Esophagus squamous epithelium (tissue), 5 donors: ENCODE data around the gene SLC39A7. TPM values are rescaled to one million over a fixed set of nuclear protein-coding genes. Genes with fewer than 3 reads are reported as not detected.
A peak's percentile ranks its signal among the peaks of the same experiment; 100 is the strongest.

Experiments used
- DNase-seq: peaks from one replicate; lab custom pipeline; 2025; lab: John Stamatoyannopoulos, UW
- H3K27ac ChIP-seq, 4 donors: fragments of 200-600 bp; sonication (generic); one replicate each; pipeline ENCODE4 v1.5.1; 2016 to 2019; ENCODE audit warnings: mild to moderate bottlenecking in 1 of 4
- H3K27me3 ChIP-seq, 4 donors: fragments of 200-600 bp; sonication (generic); 1 replicate in 3 of 4; 2 replicates in 1 of 4; pipeline versions ENCODE4 v1.5.1 to v1.6.0; 2017 to 2021; ENCODE audit warnings: antibody characterized with exemption in 1 of 4
- H3K36me3 ChIP-seq, 3 donors: fragments of 200-600 bp; sonication (generic); one replicate each; pipeline ENCODE4 v1.5.1; 2016 to 2019
- H3K4me1 ChIP-seq, 3 donors: fragments of 200-600 bp; sonication (generic); one replicate each; pipeline ENCODE4 v1.5.1; 2017 to 2019
- H3K4me3 ChIP-seq, 4 donors: fragments of 200-600 bp; sonication (generic); 1 replicate in 3 of 4; 2 replicates in 1 of 4; pipeline ENCODE4 v1.5.1; 2016 to 2019; ENCODE audit warnings: mild to moderate bottlenecking in 2 of 4, moderate library complexity in 1 of 4
- H3K9me3 ChIP-seq, 3 donors: fragments of 200-600 bp; sonication (generic); one replicate each; pipeline ENCODE4 v1.5.1; 2016 to 2019
- CTCF ChIP-seq, 6 experiments: fragments of 450-650 bp in 4 of 6; fragments of 200-600 bp in 2 of 6; sonication (generic) in 2 of 6; IDR thresholded peaks; one replicate each; pipeline ENCODE4 v1.5.1; 2016 to 2019; ENCODE audit warnings: antibody characterized with exemption in 6 of 6, mild to moderate bottlenecking in 4 of 6, moderate library complexity in 4 of 6
- POLR2A ChIP-seq, 4 donors: fragments of 450-650 bp; IDR thresholded peaks; one replicate each; pipeline ENCODE4 v1.6.1; 2017; ENCODE audit warnings: antibody characterized with exemption in 4 of 4, mild to moderate bottlenecking in 4 of 4, moderate library complexity in 3 of 4
- WGBS, 2 donors: methylation state at CpG; one replicate each; pipeline ENCODE4 v1.1.5; 2018; 5-methylcytosine and 5-hydroxymethylcytosine counted together
- intact Hi-C: fragments of 100-400 bp; cut with DNase I; formaldehyde crosslinking; loops from one replicate; pipeline ENCODE4 v1.15.0; 2022
- total RNA-seq, 4 donors: library from RNA; depleted of rRNA; stranded (reverse); fragments of >200 nt; gene quantifications; one replicate each; pipeline ENCODE4 v1.1.0, GENCODE V29; 2016
- donor health status: DM: yes; HTN: yes; CAD: no.

Gene SLC39A7
- 10 to 100 TPM; 43.1 to 72.4 (median 62.4) TPM for total RNA-seq

- intact Hi-C loops: no loop called here
- Histone ChIP-seq H3K27ac (peak within 1 kb of the TSS; percentile 95 to 97 (median 96)), H3K9me3 (no peaks in the 10 kb centered on the region), H3K4me1 (peaks cover 43 to 75% (median 44%) of the 10 kb centered on the region in 3 donors), H3K27me3 (no peaks in the 10 kb centered on the region), H3K36me3 (peaks cover 20 to 50% (median 33%) of the 10 kb centered on the region in 3 donors), H3K4me3 (peak within 1 kb of the TSS; percentile 76 to 88 (median 82))
- 0 to 2% methylated on average over 18 to 34 of the region's 68 CpGs for WGBS, 2 donors
- TF ChIP-seq CTCF (IDR thresholded peaks at IDR 0.05) (peak in 2 of 6 experiments; percentile 1 to 8), POLR2A (IDR thresholded peaks at IDR 0.05) (peak in 2 of 4 donors; percentile 37 to 56)
- DNase-seq: peak; percentile 96
Observed at GRCh38 chr6:33200219-33201146, at the start of gene SLC39A7, which contains the start of gene RXRB. TSS of gene SLC39A7 (plus strand) at chr6:33200867. CDS start at chr6:33201246, 379 bp downstream. TSS of gene RXRB (minus strand) at chr6:33200665. CDS start at chr6:33200476, 189 bp downstream.

GRCh38 chr6:33151050-33151449 lies 49.6 kb upstream of the SLC39A7 start:
- intact Hi-C loops: no loop called here
- H3K27me3 ChIP-seq: peaks cover 0 to 37% (median 0%) of the 10 kb centered on the region in 4 donors
- no peak for TF ChIP-seq CTCF (IDR thresholded peaks at IDR 0.05)
- TF ChIP-seq POLR2A (IDR thresholded peaks at IDR 0.05): no peak
- WGBS, 2 donors: 76 to 89% methylated on average over 1 of the region's 1 CpG
- H3K9me3 ChIP-seq: peaks cover 0 to 12% (median 12%) of the 10 kb centered on the region in 3 donors
- H3K27ac ChIP-seq: no peak overlapping the region
- DNase-seq: no peak
- no peak overlapping the region for H3K4me3 ChIP-seq
- H3K36me3 ChIP-seq: no peaks in the 10 kb centered on the region
- H3K4me1 ChIP-seq: no peaks in the 10 kb centered on the region

- DNase-seq: no peak
- no peak overlapping the region for H3K27ac ChIP-seq
- H3K4me3 ChIP-seq: no peak overlapping the region
- H3K27me3 ChIP-seq: peaks cover 0 to 31% (median 0%) of the 10 kb centered on the region in 4 donors
- H3K9me3 ChIP-seq: peaks cover 0 to 12% (median 12%) of the 10 kb centered on the region in 3 donors
- H3K36me3 ChIP-seq: no peaks in the 10 kb centered on the region
- intact Hi-C loops: no loop called here
- no peak for TF ChIP-seq CTCF (IDR thresholded peaks at IDR 0.05)
- TF ChIP-seq POLR2A (IDR thresholded peaks at IDR 0.05): no peak
- no peaks in the 10 kb centered on the region for H3K4me1 ChIP-seq
- 49 to 63% methylated on average over 4 of the region's 4 CpGs for WGBS, 2 donors
Observed at GRCh38 chr6:33154349-33154748, 46.3 kb upstream of the SLC39A7 start.

- H3K27me3 ChIP-seq: peaks cover 0 to 13% (median 0%) of the 10 kb centered on the region in 4 donors
- intact Hi-C loops: no loop called here
- peaks cover 6 to 14% (median 8%) of the 10 kb centered on the region in 3 donors for H3K4me1 ChIP-seq
- TF ChIP-seq POLR2A (IDR thresholded peaks at IDR 0.05) (no peak), CTCF (IDR thresholded peaks at IDR 0.05) (no peak)
- H3K9me3 ChIP-seq: peaks cover 0 to 9% (median 8%) of the 10 kb centered on the region in 3 donors
- H3K36me3 ChIP-seq: no peaks in the 10 kb centered on the region
- no peak overlapping the region for H3K27ac ChIP-seq
- no peak overlapping the region for H3K4me3 ChIP-seq
- no peak for DNase-seq
- 80 to 87% methylated on average over 6 of the region's 6 CpGs for WGBS, 2 donors
Observed at GRCh38 chr6:33156561-33156960, 44.1 kb upstream of the SLC39A7 start.

- Histone ChIP-seq H3K4me1 (peaks cover 8 to 18% (median 10%) of the 10 kb centered on the region in 3 donors), H3K36me3 (no peaks in the 10 kb centered on the region), H3K9me3 (peaks cover 0 to 5% (median 4%) of the 10 kb centered on the region in 3 donors), H3K4me3 (no peak overlapping the region), H3K27me3 (peaks cover 0 to 11% (median 0%) of the 10 kb centered on the region in 4 donors), H3K27ac (no peak overlapping the region)
- no peak for DNase-seq
- TF ChIP-seq POLR2A (IDR thresholded peaks at IDR 0.05) (no peak), CTCF (IDR thresholded peaks at IDR 0.05) (no peak)
- 95 to 96% methylated on average over 2 of the region's 2 CpGs for WGBS, 2 donors
- intact Hi-C loops: no loop called here
Observed at GRCh38 chr6:33156964-33157363, 43.7 kb upstream of the SLC39A7 start.
